ENCODE measurements around the gene NFIA. TPM values are rescaled to one million over a fixed set of nuclear protein-coding genes. Genes with fewer than 3 reads are reported as not detected.

The NFIA gene
- total and polyA plus RNA-seq, 2 of the 13 experiments (the other 11 are each of a cell fraction or from before 2014, with no cell fraction given): 14.7 to 28.5 TPM

DNA sequence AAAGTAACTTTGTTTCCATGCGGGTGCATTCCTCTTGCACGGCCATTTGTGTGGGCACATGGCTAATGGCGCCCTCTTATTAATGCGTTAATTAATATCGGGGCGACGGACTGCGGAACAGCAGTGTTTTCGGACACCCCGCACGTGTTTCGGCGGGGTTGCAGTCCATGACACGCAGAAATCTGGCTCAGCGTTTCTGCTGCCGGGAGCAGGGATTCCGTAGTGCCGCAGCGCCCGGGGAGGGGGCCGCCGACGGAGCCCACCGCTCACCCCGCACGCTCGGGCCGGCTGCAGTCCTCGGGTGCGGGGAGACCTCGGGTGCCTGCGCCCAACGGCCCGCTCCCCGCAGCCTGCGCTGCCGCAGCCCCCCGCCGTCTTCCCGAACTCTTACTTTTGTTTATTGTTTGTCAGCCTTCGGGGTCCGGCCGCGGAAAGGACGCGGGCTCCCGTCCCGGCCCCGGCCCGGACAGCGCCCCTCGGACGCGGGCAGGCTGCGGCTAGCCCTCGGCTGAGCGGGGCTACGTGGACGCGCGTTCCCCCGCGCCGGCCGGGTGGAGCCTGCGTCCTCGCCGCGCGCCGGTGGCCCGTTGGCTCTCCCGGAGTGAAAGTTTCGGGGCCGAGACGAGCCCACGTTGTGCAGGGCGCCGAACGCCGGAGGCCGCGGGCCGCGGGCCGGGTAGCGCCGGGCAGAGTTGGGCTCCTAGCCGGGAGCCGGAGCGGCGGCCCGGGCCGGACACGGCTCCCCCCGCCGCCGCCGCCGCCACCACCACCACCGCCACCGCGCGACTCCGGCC lies 849 bp downstream of the NFIA start (continued):
- TF ChIP-seq, protein P1, sequence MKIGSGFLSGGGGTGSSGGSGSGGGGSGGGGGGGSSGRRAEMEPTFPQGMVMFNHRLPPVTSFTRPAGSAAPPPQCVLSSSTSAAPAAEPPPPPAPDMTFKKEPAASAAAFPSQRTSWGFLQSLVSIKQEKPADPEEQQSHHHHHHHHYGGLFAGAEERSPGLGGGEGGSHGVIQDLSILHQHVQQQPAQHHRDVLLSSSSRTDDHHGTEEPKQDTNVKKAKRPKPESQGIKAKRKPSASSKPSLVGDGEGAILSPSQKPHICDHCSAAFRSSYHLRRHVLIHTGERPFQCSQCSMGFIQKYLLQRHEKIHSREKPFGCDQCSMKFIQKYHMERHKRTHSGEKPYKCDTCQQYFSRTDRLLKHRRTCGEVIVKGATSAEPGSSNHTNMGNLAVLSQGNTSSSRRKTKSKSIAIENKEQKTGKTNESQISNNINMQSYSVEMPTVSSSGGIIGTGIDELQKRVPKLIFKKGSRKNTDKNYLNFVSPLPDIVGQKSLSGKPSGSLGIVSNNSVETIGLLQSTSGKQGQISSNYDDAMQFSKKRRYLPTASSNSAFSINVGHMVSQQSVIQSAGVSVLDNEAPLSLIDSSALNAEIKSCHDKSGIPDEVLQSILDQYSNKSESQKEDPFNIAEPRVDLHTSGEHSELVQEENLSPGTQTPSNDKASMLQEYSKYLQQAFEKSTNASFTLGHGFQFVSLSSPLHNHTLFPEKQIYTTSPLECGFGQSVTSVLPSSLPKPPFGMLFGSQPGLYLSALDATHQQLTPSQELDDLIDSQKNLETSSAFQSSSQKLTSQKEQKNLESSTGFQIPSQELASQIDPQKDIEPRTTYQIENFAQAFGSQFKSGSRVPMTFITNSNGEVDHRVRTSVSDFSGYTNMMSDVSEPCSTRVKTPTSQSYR (CRISPR knock-in tag; IDR thresholded peaks at IDR 0.05; ENCODE audit: borderline replicate concordance): no peak
- no peak for TF ChIP-seq SP4 (CRISPR knock-in tag; IDR thresholded peaks at IDR 0.05)
- TF ChIP-seq, protein P2, sequence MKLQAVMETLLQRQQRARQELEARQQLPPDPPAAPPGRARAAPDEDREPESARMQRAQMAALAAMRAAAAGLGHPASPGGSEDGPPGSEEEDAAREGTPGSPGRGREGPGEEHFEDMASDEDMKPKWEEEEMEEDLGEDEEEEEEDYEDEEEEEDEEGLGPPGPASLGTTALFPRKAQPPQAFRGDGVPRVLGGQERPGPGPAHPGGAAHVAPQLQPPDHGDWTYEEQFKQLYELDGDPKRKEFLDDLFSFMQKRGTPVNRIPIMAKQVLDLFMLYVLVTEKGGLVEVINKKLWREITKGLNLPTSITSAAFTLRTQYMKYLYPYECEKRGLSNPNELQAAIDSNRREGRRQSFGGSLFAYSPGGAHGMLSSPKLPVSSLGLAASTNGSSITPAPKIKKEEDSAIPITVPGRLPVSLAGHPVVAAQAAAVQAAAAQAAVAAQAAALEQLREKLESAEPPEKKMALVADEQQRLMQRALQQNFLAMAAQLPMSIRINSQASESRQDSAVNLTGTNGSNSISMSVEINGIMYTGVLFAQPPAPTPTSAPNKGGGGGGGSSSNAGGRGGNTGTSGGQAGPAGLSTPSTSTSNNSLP (IDR thresholded peaks at IDR 0.05; ENCODE audit: low read depth, low read length): no peak
- TF ChIP-seq ADNP (CRISPR knock-in tag; IDR thresholded peaks at IDR 0.05): no peak
- 0 out of 2 replicates have a peak, but pooled peaks have one; percentile 44 for TF ChIP-seq ZNF354B (CRISPR knock-in tag; IDR thresholded peaks at IDR 0.05)
- TF ChIP-seq SRSF4 (IDR thresholded peaks at IDR 0.05; ENCODE audit: low read depth, low read length, poor library complexity, severe bottlenecking): no peak
- no peak for TF ChIP-seq MLLT10 (CRISPR knock-in tag; IDR thresholded peaks at IDR 0.05)
- peak; percentile 22; the same call in 1 of the 2 replicates for TF ChIP-seq KDM5B (CRISPR knock-in tag; IDR thresholded peaks at IDR 0.05; ENCODE audit: borderline replicate concordance)
- TF ChIP-seq CEBPB (IDR thresholded peaks at IDR 0.05; ENCODE audit: borderline replicate concordance, low read depth, low read length): no peak
- no peak for TF ChIP-seq THAP11 (CRISPR knock-in tag; IDR thresholded peaks at IDR 0.05)
- no peak for TF ChIP-seq PHF21A (CRISPR knock-in tag; IDR thresholded peaks at IDR 0.05)
- no peak for TF ChIP-seq ZNF672 (CRISPR knock-in tag; IDR thresholded peaks at IDR 0.05)
- TF ChIP-seq ZNF747 (CRISPR knock-in tag; IDR thresholded peaks at IDR 0.05; ENCODE audit: borderline replicate concordance): no peak
- TF ChIP-seq ZNF782 (CRISPR knock-in tag; IDR thresholded peaks at IDR 0.05; ENCODE audit: borderline replicate concordance): no peak
- peak; percentile 8; the same call in 1 of the 2 replicates for TF ChIP-seq SAP130 (CRISPR knock-in tag; IDR thresholded peaks at IDR 0.05; ENCODE audit: low read depth)
- TF ChIP-seq, protein P3, sequence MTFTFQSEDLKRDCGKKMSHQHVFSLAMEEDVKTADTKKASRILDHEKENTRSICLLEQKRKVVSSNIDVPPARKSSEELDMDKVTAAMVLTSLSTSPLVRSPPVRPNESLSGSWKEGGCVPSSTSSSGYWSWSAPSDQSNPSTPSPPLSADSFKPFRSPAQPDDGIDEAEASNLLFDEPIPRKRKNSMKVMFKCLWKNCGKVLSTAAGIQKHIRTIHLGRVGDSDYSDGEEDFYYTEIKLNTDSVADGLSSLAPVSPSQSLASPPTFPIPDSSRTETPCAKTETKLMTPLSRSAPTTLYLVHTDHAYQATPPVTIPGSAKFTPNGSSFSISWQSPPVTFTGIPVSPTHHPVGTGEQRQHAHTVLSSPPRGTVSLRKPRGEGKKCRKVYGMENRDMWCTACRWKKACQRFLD (CRISPR knock-in tag; IDR thresholded peaks at IDR 0.05; ENCODE audit: borderline replicate concordance): no peak
- TF ChIP-seq ZNF556 (CRISPR knock-in tag; IDR thresholded peaks at IDR 0.05; ENCODE audit: borderline replicate concordance): no peak
- no peak for TF ChIP-seq ZNF772 (CRISPR knock-in tag; IDR thresholded peaks at IDR 0.05)
- TF ChIP-seq ZNF790 (CRISPR knock-in tag; IDR thresholded peaks at IDR 0.05; ENCODE audit: borderline replicate concordance): peak; percentile 51; the same call in 1 of the 2 replicates
